Stimulated activated naive CD4-positive, alpha-beta T cell treated with Interleukin-2 at 50 U/mL for 16 hours (primary cell): ENCODE measurements around the gene SH3TC1.

Experiments
- DNase-seq: peaks from one replicate; lab custom pipeline; 2025; lab: John Stamatoyannopoulos, UW

Gene SH3TC1

GRCh38 chr4:8244001-8244757 lies 45.1 kb downstream of the SH3TC1 start:
- no peak for DNase-seq

DNA sequence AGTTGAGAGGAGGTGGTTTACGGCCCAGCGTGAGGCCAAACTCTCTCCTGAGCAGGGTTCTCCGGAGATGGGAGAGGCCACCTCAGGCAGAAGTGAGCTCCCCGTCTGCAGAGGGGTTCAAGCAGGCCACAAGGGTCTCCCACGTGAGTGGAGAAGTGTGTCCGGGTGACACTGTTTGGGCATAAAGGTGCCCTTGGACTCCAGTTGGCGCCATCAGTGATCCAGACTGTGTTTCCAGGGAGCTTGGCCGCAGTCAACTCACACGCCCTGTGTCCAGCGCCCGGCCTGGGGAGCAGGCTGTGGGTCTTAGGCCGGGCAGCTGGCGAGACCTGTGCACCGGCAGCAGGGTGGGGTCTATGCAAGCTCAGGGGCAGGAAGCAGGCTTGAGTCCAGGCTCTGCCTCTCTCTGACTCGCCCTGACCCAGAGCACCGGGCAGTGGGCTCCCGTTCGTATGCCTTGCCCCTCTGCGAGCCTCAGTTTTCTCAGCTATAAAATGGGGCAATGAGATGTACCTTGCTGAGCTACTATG lies 45.9 kb downstream of the SH3TC1 start:
- DNase-seq: no peak

DNA sequence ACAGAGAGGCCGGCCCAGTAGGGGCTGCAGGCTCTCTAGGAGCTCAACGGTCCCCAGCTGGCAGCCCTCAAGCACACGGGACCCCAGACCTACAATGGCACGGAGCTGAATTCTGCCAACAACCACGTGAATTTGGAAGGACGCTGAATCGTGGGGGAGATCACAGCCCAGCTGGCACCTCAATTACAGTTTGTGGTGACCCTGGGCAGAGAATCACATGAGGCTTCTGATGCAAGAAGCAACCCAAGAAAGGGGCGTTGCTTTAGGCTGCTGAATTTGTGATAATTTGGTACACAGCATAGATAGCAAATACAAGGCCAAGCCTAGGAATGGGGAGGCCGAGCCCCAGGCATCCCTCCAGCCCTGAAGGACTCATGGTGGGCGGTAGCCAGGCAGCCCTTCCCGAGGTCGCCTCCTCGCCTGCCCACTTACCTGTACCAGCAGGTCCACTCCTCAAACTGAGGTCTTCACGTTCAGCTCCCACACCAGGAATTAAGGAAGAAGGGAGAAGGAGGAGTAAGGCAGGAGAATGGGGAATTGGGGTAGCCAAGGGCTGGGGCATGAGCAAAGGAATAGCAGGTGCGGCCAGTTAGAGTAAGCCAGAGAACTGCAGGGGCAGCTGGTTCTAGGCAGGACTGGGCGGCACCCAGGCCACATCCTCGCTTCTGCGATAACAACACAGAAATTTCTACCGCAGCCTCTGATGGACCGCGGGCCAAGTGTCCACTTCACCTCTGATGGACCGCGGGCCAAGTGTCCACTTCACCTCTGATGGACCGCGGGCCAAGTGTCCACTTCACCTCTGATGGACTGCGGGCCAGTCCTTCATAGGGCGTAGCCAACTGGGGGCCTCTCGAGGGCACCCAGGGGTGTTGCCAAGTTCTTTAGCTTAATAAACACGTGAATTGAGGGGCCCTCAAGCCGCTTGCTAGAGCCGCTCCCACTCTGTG lies 47.1 kb downstream of the SH3TC1 start:
- DNase-seq: no peak

- no peak for DNase-seq
These were observed 48.2 kb downstream of the SH3TC1 start for GRCh38 chr4:8247047-8247930.

DNA sequence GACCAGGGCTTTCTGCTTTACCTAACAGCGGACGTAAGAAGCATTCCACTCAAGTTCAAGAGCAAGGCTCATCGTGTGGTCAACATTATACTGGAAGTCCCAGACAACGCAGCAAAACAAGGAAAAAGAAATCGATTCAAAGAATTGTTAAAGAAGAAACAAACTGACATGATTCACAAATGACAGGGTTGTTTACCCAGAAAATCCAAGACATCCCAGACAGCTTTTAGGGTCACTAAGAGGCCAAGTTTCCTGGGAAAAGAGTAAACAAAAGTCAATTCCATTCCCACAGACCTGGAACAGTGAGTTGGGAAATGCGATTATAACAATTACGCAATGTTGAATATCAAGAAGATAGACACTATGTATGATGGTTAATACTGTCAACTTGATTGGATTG lies 49.0 kb downstream of the SH3TC1 start:
- no peak for DNase-seq

GRCh38 chr4:8250227-8250626 lies 51.1 kb downstream of the SH3TC1 start:
- no peak for DNase-seq

- DNase-seq: no peak
These were observed 51.5 kb downstream of the SH3TC1 start for GRCh38 chr4:8250637-8251036.

DNA sequence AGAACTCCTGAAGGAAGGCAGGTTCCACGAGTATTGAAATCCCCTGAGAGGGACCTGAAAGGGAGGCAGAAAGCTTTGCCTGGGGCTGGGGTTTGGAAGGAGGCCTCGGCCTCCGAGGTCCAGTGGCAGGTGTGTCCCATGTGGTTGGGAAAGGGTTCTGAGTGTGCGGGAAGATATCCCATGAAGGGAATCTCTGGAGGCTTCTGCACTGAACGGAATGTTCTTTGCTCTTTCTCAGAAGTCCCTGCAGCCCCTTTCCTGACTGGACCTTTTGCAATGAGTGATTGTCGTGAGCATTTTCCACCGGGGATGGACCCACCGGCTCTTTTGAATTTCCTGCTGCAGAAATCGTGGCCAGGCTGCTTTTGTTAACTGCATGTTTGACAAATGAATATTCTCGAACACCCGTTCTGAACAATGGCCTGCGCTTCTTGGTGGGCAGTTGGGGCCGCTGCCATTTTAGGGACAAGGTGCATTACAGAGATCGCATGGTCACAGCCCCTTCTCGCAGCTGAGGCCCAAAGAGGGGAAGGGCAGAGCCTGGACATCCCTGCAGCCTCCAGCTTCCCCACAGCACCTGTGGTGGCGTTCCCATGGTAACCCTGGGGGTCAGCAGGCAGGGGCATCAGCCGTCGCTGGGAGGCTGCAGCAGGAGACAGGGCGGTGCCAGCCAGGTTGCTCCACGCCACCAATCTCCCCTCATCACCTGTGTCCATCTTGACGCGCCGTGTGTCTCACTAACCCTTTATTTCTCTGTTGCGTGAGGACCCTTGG lies 52.2 kb downstream of the SH3TC1 start:
- no peak for DNase-seq

DNA sequence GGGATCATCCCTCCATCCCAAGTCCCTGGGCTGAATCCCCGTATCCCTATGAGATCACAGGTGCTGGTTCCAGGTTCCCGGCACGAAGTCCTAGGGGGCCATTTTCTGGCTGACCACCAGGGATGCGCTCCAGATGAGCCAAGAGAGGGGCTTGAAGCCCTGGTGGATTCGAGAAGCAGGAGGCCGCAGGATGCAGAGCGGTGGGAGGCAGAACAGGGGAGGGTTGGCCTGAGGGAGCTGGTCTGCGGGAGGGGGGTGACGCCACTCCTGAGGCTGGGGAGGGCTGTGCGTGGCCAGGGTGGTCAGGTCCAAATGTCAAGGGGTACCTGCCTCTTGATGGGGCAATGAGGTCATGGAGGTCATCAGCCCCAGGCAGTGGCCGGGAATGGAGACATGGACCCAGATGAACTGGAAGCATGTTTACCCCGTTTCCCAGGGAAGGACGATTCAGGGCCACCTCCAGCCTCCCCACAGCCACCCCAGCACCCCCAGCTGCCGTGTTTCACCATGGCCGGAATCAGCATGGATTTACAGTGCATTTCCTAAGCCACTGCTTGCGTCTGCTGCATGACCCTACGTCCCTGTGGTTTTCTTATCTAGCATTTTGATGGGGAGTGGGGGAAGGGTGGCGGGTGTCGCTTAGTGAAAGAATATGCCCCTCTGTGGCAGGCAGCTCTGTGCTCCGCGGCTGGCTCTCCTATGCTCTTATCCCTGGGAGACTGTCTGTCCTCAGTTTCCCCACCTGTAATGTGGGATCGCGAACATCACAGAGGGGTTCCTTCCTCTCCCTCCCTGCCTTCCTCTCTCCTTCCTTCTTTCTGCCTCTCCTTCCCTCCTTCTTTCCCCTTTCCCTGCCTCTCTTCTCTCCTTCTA lies 53.4 kb downstream of the SH3TC1 start:
- no peak for DNase-seq

GRCh38 chr4:8254076-8254475 lies 55.0 kb downstream of the SH3TC1 start:
- DNase-seq: no peak

GRCh38 chr4:8255698-8256441 lies 56.8 kb downstream of the SH3TC1 start:
- no peak for DNase-seq

GRCh38 chr4:8257854-8258253 lies 58.8 kb downstream of the SH3TC1 start:
- DNase-seq: no peak

DNA sequence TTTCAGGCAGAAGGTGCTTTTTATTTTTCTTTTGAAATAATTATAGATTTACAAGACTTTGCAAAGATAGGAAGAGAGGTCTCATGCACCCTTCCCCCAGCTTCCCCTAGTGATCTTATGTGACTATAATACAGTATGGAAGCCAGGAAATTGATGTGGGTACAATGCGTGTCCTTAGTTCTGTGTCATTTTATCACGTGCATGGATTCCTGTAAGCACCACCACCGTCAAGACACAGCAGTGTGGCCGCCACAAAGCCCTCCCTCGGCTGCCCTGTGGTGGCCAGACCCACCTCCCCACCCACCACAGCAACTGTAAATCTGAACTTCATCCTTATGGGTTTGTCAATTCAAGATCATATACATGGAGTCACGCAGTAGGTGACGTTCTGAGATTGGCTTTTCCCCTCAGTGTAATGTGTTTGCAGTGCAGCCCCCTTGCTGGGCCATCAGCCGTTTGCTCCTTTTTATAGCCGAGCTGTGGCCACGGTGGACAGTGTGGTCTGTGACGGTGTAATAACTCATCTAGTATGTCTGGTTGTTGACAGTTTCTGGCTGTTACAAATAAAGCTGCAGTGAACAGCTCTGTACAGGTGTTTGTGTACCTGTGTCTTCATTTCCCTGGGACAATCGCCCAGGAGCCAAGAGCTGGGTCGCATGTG lies 59.6 kb downstream of the SH3TC1 start:
- no peak for DNase-seq

DNA sequence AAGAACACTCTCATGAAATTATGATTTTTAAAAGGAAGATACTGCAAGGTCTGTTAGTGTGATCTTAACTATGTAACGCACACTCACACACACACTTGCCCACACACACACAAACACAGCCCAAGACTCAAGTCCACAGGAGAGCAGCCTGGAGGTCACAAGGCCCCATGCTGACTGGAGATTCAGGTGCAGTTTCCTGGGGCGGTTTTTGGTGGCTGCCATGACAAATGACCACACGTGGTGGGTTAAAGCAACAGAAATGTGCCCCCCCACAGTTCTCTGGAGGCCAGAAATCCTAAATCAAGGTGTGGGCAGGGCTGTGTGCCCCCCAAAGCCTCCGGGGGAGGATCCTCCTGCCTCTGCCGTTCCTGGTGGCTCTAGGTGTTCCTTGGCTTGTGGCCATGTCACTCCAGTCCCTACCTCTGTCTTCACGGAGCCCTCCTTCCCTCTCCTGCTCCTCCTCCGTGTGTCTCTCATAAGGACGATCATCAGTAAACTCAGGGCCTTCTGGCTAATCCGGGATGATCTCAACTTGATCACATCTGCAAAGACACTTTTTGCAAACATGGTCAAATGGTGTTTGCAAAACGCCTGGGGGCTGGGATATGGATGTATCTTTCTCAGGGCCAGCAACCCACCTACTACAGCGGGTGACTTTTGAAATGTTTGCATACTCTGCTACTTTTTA lies 60.8 kb downstream of the SH3TC1 start:
- DNase-seq: no peak

DNA sequence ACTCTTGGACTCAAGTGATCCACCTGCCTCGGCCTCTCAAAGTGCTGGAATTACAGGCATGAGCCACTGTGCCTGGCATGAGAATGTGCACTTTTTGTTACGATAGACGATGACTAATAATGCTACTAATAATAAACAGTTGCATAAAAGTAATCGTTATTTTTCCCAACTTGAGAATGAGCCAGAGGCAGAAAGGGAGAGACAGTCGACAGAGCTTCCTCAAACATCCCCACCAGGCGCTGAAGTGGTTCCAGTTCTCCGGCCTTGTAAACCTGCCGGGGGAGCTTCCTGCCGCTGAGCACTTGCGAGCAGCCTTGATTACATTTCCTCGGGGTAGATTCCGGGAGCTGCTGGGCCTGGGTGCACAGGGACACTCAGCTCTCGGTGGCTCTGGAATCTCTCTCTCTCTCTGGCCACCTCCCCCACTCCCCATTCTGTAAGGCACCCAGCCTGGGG lies 61.6 kb downstream of the SH3TC1 start:
- DNase-seq: no peak

DNA sequence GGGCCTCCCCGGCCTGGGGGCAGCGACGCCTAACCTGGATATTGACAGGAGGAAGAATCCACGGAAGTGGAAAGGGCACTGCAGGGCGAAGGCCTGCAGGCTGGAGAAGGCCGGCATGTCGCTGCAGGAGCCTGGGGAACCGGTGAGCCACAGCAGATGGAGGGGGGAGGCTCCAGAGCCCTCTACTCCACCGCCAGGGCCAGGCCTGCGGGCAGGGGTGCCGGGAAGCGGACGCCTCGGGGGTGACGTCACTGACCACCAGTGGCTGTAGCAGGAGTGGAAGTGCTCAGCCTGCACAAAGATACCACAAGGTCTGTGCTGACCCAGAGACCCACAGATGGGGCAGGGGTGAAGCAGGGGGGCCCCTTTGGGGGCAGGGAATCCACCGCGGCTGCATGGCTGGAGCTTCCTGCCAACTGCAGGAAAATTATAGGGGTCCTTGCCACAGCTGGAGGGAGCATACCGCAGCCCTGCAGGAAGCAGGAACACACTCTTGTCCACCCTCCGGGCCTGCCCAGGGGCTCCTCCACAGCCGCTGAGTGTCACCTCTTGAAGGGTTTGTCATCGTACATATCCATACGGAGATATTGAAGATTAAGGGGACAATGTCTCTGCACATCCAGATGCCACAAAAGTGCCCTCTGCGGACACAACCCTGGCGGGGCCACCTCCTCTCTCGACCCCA lies 62.9 kb downstream of the SH3TC1 start:
- no peak for DNase-seq

GRCh38 chr4:8262637-8263322 lies 63.7 kb downstream of the SH3TC1 start:
- DNase-seq: no peak
